GM23248 (cell line): ENCODE data around the gene TSPAN14. TPM values are rescaled to one million over a fixed set of nuclear protein-coding genes. Genes with fewer than 3 reads are reported as not detected.
A peak's percentile ranks its signal among the peaks of the same experiment; 100 is the strongest.

Experiments used
- DNase-seq: peaks from one replicate; pipeline ENCODE4 v3.0.0-alpha.2; 2015
- H2AFZ ChIP-seq: fragments of 200-600 bp; sonication (generic); 2 replicates; pipeline ENCODE4 v1.6.1; 2016; ENCODE audit warnings: antibody characterized with exemption
- H3F3A ChIP-seq: fragments of 200-600 bp; sonication (generic); 2 replicates; pipeline ENCODE4 v1.6.1; 2016; ENCODE audit warnings: mild to moderate bottlenecking, antibody characterized with exemption, mixed run types; ENCODE audit not compliant: insufficient read depth
- H3K27ac ChIP-seq: fragments of 200-600 bp; sonication (generic); 2 replicates; pipeline ENCODE4 v1.5.1; 2016; ENCODE audit warnings: mild to moderate bottlenecking
- H3K27me3 ChIP-seq: fragments of 200-600 bp; sonication (generic); replicated peaks from 2 replicates; pipeline ENCODE4 v1.6.1; 2016; ENCODE audit warnings: mild to moderate bottlenecking; ENCODE audit not compliant: insufficient read depth
- H3K36me3 ChIP-seq: fragments of 200-600 bp; sonication (generic); 2 replicates; pipeline ENCODE4 v1.6.1; 2016; ENCODE audit warnings: low read depth, mild to moderate bottlenecking
- H3K4me1 ChIP-seq: fragments of 200-600 bp; sonication (generic); 2 replicates; pipeline ENCODE4 v1.6.1; 2016; ENCODE audit warnings: mild to moderate bottlenecking; ENCODE audit not compliant: insufficient read depth
- H3K4me2 ChIP-seq: fragments of 200-600 bp; sonication (generic); one replicate; pipeline ENCODE4 v1.6.1; 2016; ENCODE audit warnings: mild to moderate bottlenecking; ENCODE audit not compliant: unreplicated experiment
- H3K4me3 ChIP-seq: fragments of 200-600 bp; sonication (generic); 2 replicates; pipeline ENCODE4 v1.5.1; 2016; ENCODE audit warnings: mild to moderate bottlenecking
- H3K79me2 ChIP-seq: fragments of 200-600 bp; sonication (generic); 2 replicates; pipeline ENCODE4 v1.6.1; 2016; ENCODE audit warnings: mild to moderate bottlenecking; ENCODE audit not compliant: insufficient read depth
- H3K9ac ChIP-seq: fragments of 200-600 bp; sonication (generic); 2 replicates; pipeline ENCODE4 v1.6.1; 2016; ENCODE audit warnings: mild to moderate bottlenecking
- H3K9me2 ChIP-seq: fragments of 200-600 bp; sonication (generic); 2 replicates; pipeline ENCODE4 v1.6.1; 2016; ENCODE audit warnings: mixed run types, mild to moderate bottlenecking, moderate library complexity; ENCODE audit not compliant: insufficient read depth
- H3K9me3 ChIP-seq: fragments of 200-600 bp; sonication (generic); one replicate; pipeline ENCODE4 v1.6.1; 2017; ENCODE audit warnings: low read depth
- H4K20me1 ChIP-seq: fragments of 200-600 bp; sonication (generic); 2 replicates; pipeline ENCODE4 v1.6.0; 2016; ENCODE audit not compliant: insufficient read depth
- EZH2 ChIP-seq: fragments of 200-600 bp; sonication (generic); IDR thresholded peaks from 2 replicates; pipeline ENCODE4 v1.6.1; 2018; ENCODE audit warnings: antibody characterized with exemption, mild to moderate bottlenecking; ENCODE audit not compliant: insufficient read depth, poor library complexity, severe bottlenecking
- EZH2phosphoT487 ChIP-seq: fragments of 200-600 bp; sonication (generic); IDR thresholded peaks from 2 replicates; pipeline ENCODE4 v1.6.1; 2018; ENCODE audit warnings: antibody characterized with exemption, moderate library complexity, mild to moderate bottlenecking, low read depth; ENCODE audit not compliant: insufficient read depth
- WGBS, 2 experiments: methylation state at CpG; one replicate each; pipeline ENCODE4 v1.1.6; 2015 to 2017; ENCODE audit warnings: low lambda C conversion rate in 2 of 2, low coverage in 1 of 2; ENCODE audit errors: missing lambda C conversion rate in 2 of 2; 5-methylcytosine and 5-hydroxymethylcytosine counted together
- in situ Hi-C: fragments of 300-500 bp; cut with MboI; formaldehyde crosslinking; loops from 2 replicates; pipeline ENCODE4 v1.15.0; 2020
- polyA plus RNA-seq: library from polyadenylated mRNA; unstranded; fragments of >200 nt; fragmentation: Nextera tagmentation; extraction: Ambion mirVana; gene quantifications from 2 replicates; pipeline ENCODE4 v1.2.1, GENCODE V29; 2016
- total RNA-seq: library from RNA; depleted of rRNA; stranded (reverse); fragments of >200 nt; shearing (Covaris generic); gene quantifications from 2 replicates; pipeline ENCODE4 v1.2.3, GENCODE V29; 2014

Gene TSPAN14
- total and polyA plus RNA-seq, 2 experiments from 2014 or later = 14.1 to 23.7 TPM

- in situ Hi-C loops = no loop called here
- H3K9me2 ChIP-seq = no peaks in the 10 kb centered on the region
- TF ChIP-seq EZH2 (no peak), EZH2phosphoT487 (no peak)
- H3K36me3 ChIP-seq = no peaks in the 10 kb centered on the region
- peak; percentile 36 for DNase-seq
- H3K9ac ChIP-seq = peak overlapping the region; percentile 58
- peak overlapping the region; percentile 60 for H3K4me2 ChIP-seq
- WGBS, 2 experiments = 24 to 28% methylated on average over 6 of the region's 6 CpGs
- peaks cover 82% of the 10 kb centered on the region for H3K79me2 ChIP-seq
- H3K4me3 ChIP-seq = no peak overlapping the region
- no peaks in the 10 kb centered on the region for H3K27me3 ChIP-seq
- no peaks in the 10 kb centered on the region for H4K20me1 ChIP-seq
- H2AFZ ChIP-seq = peak overlapping the region; percentile 45; the same call in 1 of the 2 replicates
- H3K27ac ChIP-seq = peak overlapping the region; percentile 65
- H3K4me1 ChIP-seq = peaks cover 61% of the 10 kb centered on the region
- H3F3A ChIP-seq = peaks cover 32% of the 10 kb centered on the region
- H3K9me3 ChIP-seq = no peaks in the 10 kb centered on the region
Observed at GRCh38 chr10:80458638-80459037, 4.5 kb downstream of the TSPAN14 start.

GRCh38 chr10:80459047-80459865 is 5.1 kb downstream of the TSPAN14 start:
- H3K4me1 ChIP-seq = peaks cover 64% of the 10 kb centered on the region
- no peak for TF ChIP-seq EZH2phosphoT487
- no peak for TF ChIP-seq EZH2
- peak overlapping the region; percentile 45; the same call in 1 of the 2 replicates for H2AFZ ChIP-seq
- H3K36me3 ChIP-seq = no peaks in the 10 kb centered on the region
- H3F3A ChIP-seq = peaks cover 36% of the 10 kb centered on the region
- H3K9me2 ChIP-seq = no peaks in the 10 kb centered on the region
- peak overlapping the region; percentile 60 for H3K4me2 ChIP-seq
- peak overlapping the region; percentile 65 for H3K27ac ChIP-seq
- peak overlapping the region; percentile 32; the same call in 1 of the 2 replicates for H3K4me3 ChIP-seq
- in situ Hi-C loops = no loop called here
- peak; percentile 84 for DNase-seq
- H4K20me1 ChIP-seq = no peaks in the 10 kb centered on the region
- no peaks in the 10 kb centered on the region for H3K27me3 ChIP-seq
- WGBS, 2 experiments = 48 to 55% methylated on average over 9 of the region's 9 CpGs
- no peaks in the 10 kb centered on the region for H3K9me3 ChIP-seq
- peaks cover 89% of the 10 kb centered on the region for H3K79me2 ChIP-seq
- peak overlapping the region; percentile 58 for H3K9ac ChIP-seq

- H3K27ac ChIP-seq = peak overlapping the region; percentile 65
- H4K20me1 ChIP-seq = no peaks in the 10 kb centered on the region
- H3K4me1 ChIP-seq = peaks cover 74% of the 10 kb centered on the region
- H3K79me2 ChIP-seq = peaks cover 95% of the 10 kb centered on the region
- H3K36me3 ChIP-seq = no peaks in the 10 kb centered on the region
- no peaks in the 10 kb centered on the region for H3K27me3 ChIP-seq
- 74 to 75% methylated on average over 6 of the region's 6 CpGs for WGBS, 2 experiments
- H3K9me3 ChIP-seq = no peaks in the 10 kb centered on the region
- H2AFZ ChIP-seq = no peak overlapping the region
- no peaks in the 10 kb centered on the region for H3K9me2 ChIP-seq
- H3K4me3 ChIP-seq = no peak overlapping the region
- peaks cover 36% of the 10 kb centered on the region for H3F3A ChIP-seq
- in situ Hi-C loops = no loop called here
- peak overlapping the region; percentile 32 for H3K9ac ChIP-seq
- no peak for TF ChIP-seq EZH2phosphoT487
- no peak for TF ChIP-seq EZH2
- H3K4me2 ChIP-seq = peak overlapping the region; percentile 32
- DNase-seq = peak; percentile 54
Observed at GRCh38 chr10:80460399-80461207, 6.5 kb downstream of the TSPAN14 start.

GRCh38 chr10:80461208-80462183 is 7.4 kb downstream of the TSPAN14 start:
- peak overlapping the region; percentile 52 for H3K27ac ChIP-seq
- peak; percentile 66 for DNase-seq
- H3K4me2 ChIP-seq = peak overlapping the region; percentile 32
- H3K27me3 ChIP-seq = no peaks in the 10 kb centered on the region
- H2AFZ ChIP-seq = no peak overlapping the region
- H3K4me1 ChIP-seq = peaks cover 66% of the 10 kb centered on the region
- no peak overlapping the region for H3K4me3 ChIP-seq
- in situ Hi-C loops = no loop called here
- 77 to 79% methylated on average over 8 of the region's 8 CpGs for WGBS, 2 experiments
- H3K79me2 ChIP-seq = peaks cover 95% of the 10 kb centered on the region
- H3K9ac ChIP-seq = peak overlapping the region; percentile 32
- no peaks in the 10 kb centered on the region for H3K9me2 ChIP-seq
- TF ChIP-seq EZH2 (no peak), EZH2phosphoT487 (no peak)
- H3K9me3 ChIP-seq = no peaks in the 10 kb centered on the region
- no peaks in the 10 kb centered on the region for H3K36me3 ChIP-seq
- peaks cover 36% of the 10 kb centered on the region for H3F3A ChIP-seq
- H4K20me1 ChIP-seq = no peaks in the 10 kb centered on the region
